Endothelial cell of umbilical vein (primary cell): ENCODE data around the gene TIPARP. TPM values are rescaled to one million over a fixed set of nuclear protein-coding genes. Genes with fewer than 3 reads are reported as not detected.

Experiments used
- BruUV-seq: library from RNA; stranded (reverse); fragments of 400-500 nt; replicated peaks from 2 replicates; lab custom pipeline; 2021; lab: Mats Ljungman, UMichigan
- CTCF ChIA-PET: fragments of 300-600, 350-600 bp; sonication (Branson Sonifier 250); formaldehyde crosslinking; loops from one replicate; lab custom pipeline; 2021; ENCODE audit warnings: antibody characterized with exemption, inconsistent platforms; lab: Charles Lee
- POLR2A ChIA-PET: fragments of 300-600, 350-600 bp; sonication (Branson Sonifier 250); formaldehyde crosslinking; loops from one replicate; lab custom pipeline; 2021; ENCODE audit warnings: antibody characterized with exemption, inconsistent platforms; lab: Charles Lee
- DNase-seq: peaks from one replicate; pipeline ENCODE4 v3.0.0-alpha.2; 2011; ENCODE audit warnings: low read depth, low spot score
- FAIRE-seq: peaks from 2 replicates; lab custom pipeline; 2011; peaks lifted over from hg19 to GRCh38; lab: Jason Lieb, UNC
- H2AFZ ChIP-seq: 2 replicates; pipeline ENCODE4 v1.6.0; 2012; ENCODE audit warnings: low read depth, low read length, control low read depth, inconsistent platforms
- H3K27ac ChIP-seq: 2 replicates; pipeline ENCODE4 v1.5.1; 2011; ENCODE audit warnings: low read depth, mild to moderate bottlenecking, control low read depth, low read length, moderate library complexity; ENCODE audit not compliant: insufficient read depth
- H3K27me3 ChIP-seq, 2 experiments: 2 replicates each; pipeline versions ENCODE4 v1.6.0 to v1.6.1; 2011; ENCODE audit warnings: low read length in 2 of 2, mixed read lengths in 1 of 2; ENCODE audit not compliant: control insufficient read depth in 2 of 2, insufficient read depth in 2 of 2
- H3K36me3 ChIP-seq, 2 experiments: 2 replicates in 1 of 2; 3 replicates in 1 of 2; pipeline ENCODE4 v1.5.1; 2011; ENCODE audit warnings: low read length in 2 of 2, mild to moderate bottlenecking in 1 of 2, moderate library complexity in 1 of 2; ENCODE audit not compliant: control insufficient read depth in 2 of 2, insufficient read depth in 2 of 2; ENCODE audit errors: extremely low read depth in 1 of 2
- H3K4me1 ChIP-seq: 3 replicates; pipeline ENCODE4 v1.5.1; 2011; ENCODE audit warnings: mild to moderate bottlenecking, low read length; ENCODE audit not compliant: control insufficient read depth, insufficient read depth; ENCODE audit errors: extremely low read depth
- H3K4me2 ChIP-seq: 2 replicates; pipeline ENCODE4 v1.6.1; 2011; ENCODE audit warnings: low read length, control low read depth, mixed read lengths; ENCODE audit not compliant: insufficient read depth
- H3K4me3 ChIP-seq, 3 experiments: fragments of 200-600 bp in 1 of 3; sonication (generic), shearing (Covaris generic) in 1 of 3; replicated peaks in 1 of 3; 2 replicates each; pipeline ENCODE4 v1.5.1; 2011 to 2016; ENCODE audit warnings: control low read depth in 3 of 3, low read length in 3 of 3, mild to moderate bottlenecking in 2 of 3, inconsistent platforms in 1 of 3, low read depth in 1 of 3, moderate library complexity in 1 of 3; ENCODE audit not compliant: insufficient read depth in 1 of 3
- H3K79me2 ChIP-seq: 2 replicates; pipeline ENCODE4 v1.6.0; 2012; ENCODE audit warnings: low read length, inconsistent platforms; ENCODE audit not compliant: control insufficient read depth, insufficient read depth
- H3K9ac ChIP-seq: replicated peaks from 2 replicates; pipeline ENCODE3; 2011; ENCODE audit warnings: low read length, control low read depth; ENCODE audit not compliant: insufficient read depth; ENCODE audit errors: extremely low read depth
- H3K9me1 ChIP-seq: replicated peaks from 3 replicates; pipeline ENCODE4 v1.6.0; 2011; ENCODE audit warnings: mild to moderate bottlenecking, low read length; ENCODE audit not compliant: control insufficient read depth, insufficient read depth; ENCODE audit errors: extremely low read depth
- H3K9me3 ChIP-seq: replicated peaks from 2 replicates; pipeline ENCODE4 v1.5.1; 2012; ENCODE audit warnings: low read length, inconsistent platforms; ENCODE audit not compliant: control insufficient read depth, insufficient read depth
- H4K20me1 ChIP-seq: replicated peaks from 2 replicates; pipeline ENCODE3; 2011; ENCODE audit warnings: mild to moderate bottlenecking, low read length; ENCODE audit not compliant: control insufficient read depth, insufficient read depth; ENCODE audit errors: extremely low read depth
- EZH2 ChIP-seq: IDR thresholded peaks from 2 replicates; pipeline ENCODE4 v1.6.1; 2012; ENCODE audit warnings: borderline replicate concordance, low read depth, mild to moderate bottlenecking, moderate library complexity, low read length, inconsistent platforms; ENCODE audit not compliant: severe bottlenecking
- FOS ChIP-seq: IDR thresholded peaks from 2 replicates; pipeline ENCODE4 v1.6.1; 2011; ENCODE audit warnings: mild to moderate bottlenecking, low read length, moderate library complexity, borderline replicate concordance; ENCODE audit not compliant: insufficient read depth
- GATA2 ChIP-seq: IDR thresholded peaks from 2 replicates; pipeline ENCODE4 v1.7.0; 2011; ENCODE audit warnings: low read depth, mild to moderate bottlenecking, moderate library complexity, mixed read lengths, low read length; ENCODE audit not compliant: insufficient read length, insufficient read depth
- JUN ChIP-seq: IDR thresholded peaks from 2 replicates; pipeline ENCODE4 v1.6.1; 2011; ENCODE audit warnings: borderline replicate concordance, low read depth; ENCODE audit not compliant: insufficient read length, insufficient read depth
- MYC ChIP-seq: IDR thresholded peaks from one replicate; pipeline ENCODE4 v1.6.1; 2011; ENCODE audit warnings: mild to moderate bottlenecking, low read depth, low read length
- POLR2A ChIP-seq: IDR thresholded peaks from 2 replicates; pipeline ENCODE4 v1.6.1; 2012; ENCODE audit warnings: low read depth, mild to moderate bottlenecking, control low read depth, low read length
- POLR2AphosphoS5 ChIP-seq: IDR thresholded peaks from 2 replicates; pipeline ENCODE4 v1.6.1; 2012; ENCODE audit warnings: low read depth, mild to moderate bottlenecking, control low read depth, low read length, moderate library complexity; ENCODE audit not compliant: insufficient read depth
- dilution Hi-C: fragments of 300-500 bp; cut with MboI; formaldehyde crosslinking; loops from one replicate; pipeline ENCODE4 v1.15.0; 2019; ENCODE audit warnings: low sequenced_read_pairs; ENCODE audit not compliant: extremely low pct_ligation_motif_present
- intact Hi-C: fragments of 100-400 bp; cut with micrococcal nuclease; formaldehyde crosslinking; loops from one replicate; pipeline ENCODE4 v1.10.0; 2022
- polyA plus RNA-seq, 4 experiments: library from polyadenylated mRNA; depleted of rRNA in 3 of 4; stranded (reverse) in 3 of 4; unstranded in 1 of 4; fragments of >200 nt; gene quantifications; 2 replicates each; pipeline versions ENCODE4 v1.2.1 to v1.2.3, GENCODE V29; 2011 to 2012; ENCODE audit warnings: missing spikeins in 1 of 4
- total RNA-seq: library from RNA; stranded (reverse); gene quantifications from 2 replicates; pipeline ENCODE4 v1.2.3, GENCODE V29; 2021
- TF ChIP-seq, protein P1 (sequence below): IDR thresholded peaks from 2 replicates; pipeline ENCODE4 v1.6.1; 2011; ENCODE audit not compliant: insufficient read depth, insufficient read length
- TF ChIP-seq, protein P2 (sequence below), 2 donors: IDR thresholded peaks; 1 replicate in 1 of 2; 2 replicates in 1 of 2; pipeline ENCODE4 v1.5.1; 2011; ENCODE audit warnings: low read length in 2 of 2, mild to moderate bottlenecking in 2 of 2, moderate library complexity in 2 of 2, control low read depth in 1 of 2, inconsistent platforms in 1 of 2, low read depth in 1 of 2; ENCODE audit not compliant: insufficient read depth in 1 of 2; ENCODE audit errors: extremely low read depth in 1 of 2

Gene TIPARP
- total and polyA plus RNA-seq, 2 donors (not counting 3 experiments of a cell fraction or from before 2014, with no cell fraction given) = 9.1 to 21.2 TPM

DNA sequence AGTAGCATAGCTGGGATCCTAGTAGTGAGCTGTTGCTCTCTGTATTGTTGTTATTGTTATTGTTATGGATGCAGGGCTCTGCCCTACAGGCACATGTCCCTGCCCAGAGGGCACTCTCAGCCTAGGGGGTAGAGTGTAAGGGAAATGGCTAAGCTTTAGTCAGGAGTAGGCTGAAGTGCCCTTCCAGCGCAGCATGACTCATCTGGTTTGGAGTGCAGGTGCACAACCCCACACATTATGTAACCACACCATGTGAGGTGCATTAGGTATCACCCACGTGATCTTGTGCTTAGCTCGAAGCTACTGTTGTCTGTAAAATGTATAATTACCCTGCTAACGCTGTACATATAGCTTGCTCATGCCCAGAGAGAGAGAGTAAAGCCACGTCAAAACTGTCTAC, 48.3 kb upstream of the TIPARP start:
- Histone ChIP-seq H2AFZ (no peak overlapping the region), H3K36me3 (no peaks in the 10 kb centered on the region), H3K27me3 (no peaks in the 10 kb centered on the region), H3K27ac (no peak overlapping the region), H3K9me1 (no peaks in the 10 kb centered on the region), H4K20me1 (no peaks in the 10 kb centered on the region), H3K4me2 (no peak overlapping the region), H3K79me2 (no peaks in the 10 kb centered on the region), H3K4me3 (no peak overlapping the region), H3K4me1 (no peaks in the 10 kb centered on the region), H3K9ac (no peak overlapping the region), H3K9me3 (no peaks in the 10 kb centered on the region)
- no peak for DNase-seq
- FAIRE-seq = no peak
- no TSS peak for BruUV-seq
- TF ChIP-seq POLR2AphosphoS5 (no peak), EZH2 (no peak), JUN (no peak), GATA2 (no peak), FOS (no peak)
- ChIA-PET CTCF (no interaction called here), POLR2A (no interaction called here)
- intact Hi-C loops = no loop called here
- dilution Hi-C loops = no loop called here

DNA sequence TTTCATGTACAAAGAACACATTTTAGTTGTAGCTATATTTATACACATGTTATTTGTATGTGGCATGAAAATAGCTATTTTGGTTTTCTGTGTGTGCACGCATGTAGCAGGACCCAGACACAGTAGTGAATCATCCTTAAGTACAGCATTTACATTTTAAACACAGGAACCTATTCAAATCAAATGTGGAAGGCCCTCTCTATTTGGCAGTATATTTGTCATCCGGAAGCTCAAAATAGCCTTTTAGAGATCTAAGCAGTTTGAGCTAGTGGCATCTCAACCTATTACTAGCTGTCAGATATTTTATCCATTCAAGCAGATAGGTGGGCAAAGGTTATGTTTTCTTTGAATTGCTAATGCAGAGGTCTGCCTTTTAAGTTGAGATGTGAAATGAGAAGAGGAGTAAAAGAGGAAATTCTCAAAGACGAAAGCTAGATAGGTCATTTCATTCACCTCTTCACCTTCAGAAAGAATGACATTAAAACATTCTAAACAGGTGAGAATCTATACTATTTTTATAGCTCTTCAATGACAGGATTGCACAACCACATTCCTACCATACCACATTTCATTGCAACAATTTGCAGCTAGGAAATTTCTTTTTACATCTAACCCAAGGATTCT, 46.3 kb upstream of the TIPARP start:
- POLR2A ChIA-PET = no interaction called here
- no peaks in the 10 kb centered on the region for H3K9me3 ChIP-seq
- H3K27ac ChIP-seq = no peak overlapping the region
- H3K4me1 ChIP-seq = no peaks in the 10 kb centered on the region
- no TSS peak for BruUV-seq
- DNase-seq (no peak), FAIRE-seq (no peak)
- TF ChIP-seq, protein P1, sequence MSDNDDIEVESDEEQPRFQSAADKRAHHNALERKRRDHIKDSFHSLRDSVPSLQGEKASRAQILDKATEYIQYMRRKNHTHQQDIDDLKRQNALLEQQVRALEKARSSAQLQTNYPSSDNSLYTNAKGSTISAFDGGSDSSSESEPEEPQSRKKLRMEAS = no peak
- TF ChIP-seq GATA2 (no peak), FOS (no peak), MYC (no peak), EZH2 (no peak), POLR2A (no peak), JUN (no peak), POLR2AphosphoS5 (no peak)
- TF ChIP-seq, protein P2, sequence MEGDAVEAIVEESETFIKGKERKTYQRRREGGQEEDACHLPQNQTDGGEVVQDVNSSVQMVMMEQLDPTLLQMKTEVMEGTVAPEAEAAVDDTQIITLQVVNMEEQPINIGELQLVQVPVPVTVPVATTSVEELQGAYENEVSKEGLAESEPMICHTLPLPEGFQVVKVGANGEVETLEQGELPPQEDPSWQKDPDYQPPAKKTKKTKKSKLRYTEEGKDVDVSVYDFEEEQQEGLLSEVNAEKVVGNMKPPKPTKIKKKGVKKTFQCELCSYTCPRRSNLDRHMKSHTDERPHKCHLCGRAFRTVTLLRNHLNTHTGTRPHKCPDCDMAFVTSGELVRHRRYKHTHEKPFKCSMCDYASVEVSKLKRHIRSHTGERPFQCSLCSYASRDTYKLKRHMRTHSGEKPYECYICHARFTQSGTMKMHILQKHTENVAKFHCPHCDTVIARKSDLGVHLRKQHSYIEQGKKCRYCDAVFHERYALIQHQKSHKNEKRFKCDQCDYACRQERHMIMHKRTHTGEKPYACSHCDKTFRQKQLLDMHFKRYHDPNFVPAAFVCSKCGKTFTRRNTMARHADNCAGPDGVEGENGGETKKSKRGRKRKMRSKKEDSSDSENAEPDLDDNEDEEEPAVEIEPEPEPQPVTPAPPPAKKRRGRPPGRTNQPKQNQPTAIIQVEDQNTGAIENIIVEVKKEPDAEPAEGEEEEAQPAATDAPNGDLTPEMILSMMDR (IDR thresholded peaks at IDR 0.05; ENCODE audit: extremely low read depth in 1 of 2, insufficient read depth in 1 of 2, low read depth in 1 of 2, low read length in 2 of 2) = no peak
- no peaks in the 10 kb centered on the region for H4K20me1 ChIP-seq
- H2AFZ ChIP-seq = no peak overlapping the region
- dilution Hi-C loops (no loop called here), intact Hi-C loops (no loop called here)
- H3K27me3 ChIP-seq = no peaks in the 10 kb centered on the region
- H3K36me3 ChIP-seq = no peaks in the 10 kb centered on the region
- no peaks in the 10 kb centered on the region for H3K9me1 ChIP-seq
- CTCF ChIA-PET = interaction anchor here (1.2 to 1.6 kb wide), 2 partner anchors 10 to 13 kb away, joined by 3 to 6 read pairs; no protein-coding TSS in a partner anchor
- no peak overlapping the region for H3K4me2 ChIP-seq
- H3K4me3 ChIP-seq = no peak overlapping the region
- H3K79me2 ChIP-seq = no peaks in the 10 kb centered on the region
- H3K9ac ChIP-seq = no peak overlapping the region
